CD4-positive, CD25-positive, alpha-beta regulatory T cell (primary cell): Measurements from ENCODE around the gene ARHGAP8. TPM values are rescaled to one million over a fixed set of nuclear protein-coding genes. Genes with fewer than 3 reads are reported as not detected.

Experiments used
- ATAC-seq, 2 donors: fragments of 150-1000 bp; cut with Tn5 transposase; one replicate each; pipeline ENCODE4 v1.10.0; 2021; ENCODE audit warnings: low read depth in 2 of 2, moderate number of reproducible peaks in 2 of 2, moderate library complexity in 1 of 2
- DNase-seq, 3 donors: peaks; one replicate each; pipeline versions ENCODE4 v3.0.0 to v3.0.0-alpha.2; 2012 to 2022; ENCODE audit warnings: mixed read lengths in 1 of 3
- H3K27ac ChIP-seq: one replicate; pipeline ENCODE4 v1.7.0; 2013; ENCODE audit warnings: mild to moderate bottlenecking, low read length; ENCODE audit not compliant: insufficient read depth, poor library complexity, severe bottlenecking
- H3K27me3 ChIP-seq: one replicate; pipeline ENCODE4 v1.7.0; 2013; ENCODE audit warnings: low read length; ENCODE audit not compliant: control insufficient read depth, insufficient read depth
- H3K36me3 ChIP-seq: one replicate; pipeline ENCODE4 v1.7.0; 2013; ENCODE audit warnings: mild to moderate bottlenecking, low read length, moderate library complexity; ENCODE audit not compliant: control insufficient read depth, insufficient read depth
- H3K4me1 ChIP-seq: 2 replicates; pipeline ENCODE4 v1.7.0; 2013; ENCODE audit warnings: mild to moderate bottlenecking, low read length; ENCODE audit not compliant: insufficient read depth, control insufficient read depth, poor library complexity, severe bottlenecking
- H3K4me3 ChIP-seq: one replicate; pipeline ENCODE4 v1.7.0; 2013; ENCODE audit warnings: low read depth, mild to moderate bottlenecking, low read length, moderate library complexity
- H3K9me3 ChIP-seq, 2 experiments: 1 replicate in 1 of 2; 2 replicates in 1 of 2; pipeline ENCODE4 v1.7.0; 2013; ENCODE audit warnings: low read length in 2 of 2, mild to moderate bottlenecking in 1 of 2, moderate library complexity in 1 of 2; ENCODE audit not compliant: control insufficient read depth in 2 of 2
- H3K27ac Mint-ChIP-seq, 3 donors: one replicate each; pipeline ENCODE4 v1.8.0; 2020 to 2022; ENCODE audit warnings: mild to moderate bottlenecking in 3 of 3, mixed read lengths in 3 of 3, moderate library complexity in 2 of 3
- H3K27me3 Mint-ChIP-seq: one replicate; pipeline ENCODE4 v1.8.0; 2022; ENCODE audit warnings: mild to moderate bottlenecking, mixed read lengths
- H3K36me3 Mint-ChIP-seq: one replicate; pipeline ENCODE4 v1.8.0; 2020; ENCODE audit warnings: mixed read lengths
- H3K4me1 Mint-ChIP-seq, 4 donors: one replicate each; pipeline ENCODE4 v1.8.0; 2020 to 2022; ENCODE audit warnings: mixed read lengths in 4 of 4, mild to moderate bottlenecking in 1 of 4
- H3K4me3 Mint-ChIP-seq, 4 donors: one replicate each; pipeline ENCODE4 v1.8.0; 2020 to 2022; ENCODE audit warnings: mild to moderate bottlenecking in 4 of 4, mixed read lengths in 4 of 4, moderate library complexity in 3 of 4
- H3K9me3 Mint-ChIP-seq, 7 donors: one replicate each; pipeline ENCODE4 v1.8.0; 2020 to 2022; ENCODE audit warnings: mixed read lengths in 7 of 7, mild to moderate bottlenecking in 3 of 7, moderate library complexity in 2 of 7
- polyA plus RNA-seq, 4 donors: library from polyadenylated mRNA; unstranded; fragments of 300-500 nt; fragmentation: Illumina TruSeq; gene quantifications; one replicate each; pipeline ENCODE4 v1.2.3, GENCODE V29; 2021
- total RNA-seq: library from RNA; stranded (reverse); gene quantifications from one replicate; pipeline ENCODE4 v1.2.3, GENCODE V29; 2022

ARHGAP8 gene
- total and polyA plus RNA-seq, 5 donors from 2014 or later, result 0.18 to 2.6 (median 0.51) TPM; not detected in 1

DNA sequence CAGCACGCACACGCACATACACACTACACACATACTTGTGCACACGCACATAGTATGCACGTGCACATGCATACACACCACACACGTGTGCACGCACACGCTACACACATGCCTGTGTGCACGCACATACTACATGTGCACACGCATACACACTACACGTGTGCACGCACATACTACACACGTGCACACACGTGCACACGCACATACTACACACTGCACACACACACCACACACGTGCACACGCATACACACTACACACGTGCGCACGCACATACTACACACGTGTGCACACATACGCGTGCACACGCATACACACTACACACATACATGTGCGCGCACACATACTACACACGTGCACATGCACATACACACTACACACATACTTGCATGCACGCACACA, 19.7 kb upstream of the ARHGAP8 start:
- ATAC-seq, result no peak
- no peaks in the 10 kb centered on the region for H3K9me3 ChIP-seq
- H3K36me3 Mint-ChIP-seq, result peaks cover 9% of the 10 kb centered on the region
- no peaks in the 10 kb centered on the region for H3K27me3 ChIP-seq
- no peak overlapping the region for H3K4me3 Mint-ChIP-seq
- peaks cover 0 to 6% (median 2%) of the 10 kb centered on the region in 4 donors for H3K4me1 Mint-ChIP-seq
- peaks cover 10% of the 10 kb centered on the region for H3K36me3 ChIP-seq
- H3K27ac Mint-ChIP-seq, result no peak overlapping the region
- no peaks in the 10 kb centered on the region for H3K9me3 Mint-ChIP-seq
- H3K27ac ChIP-seq, result no peak overlapping the region
- H3K4me1 ChIP-seq, result no peaks in the 10 kb centered on the region
- DNase-seq, result no peak
- H3K27me3 Mint-ChIP-seq, result no peaks in the 10 kb centered on the region
- no peak overlapping the region for H3K4me3 ChIP-seq

- Histone ChIP-seq H3K36me3 (peaks cover 7% of the 10 kb centered on the region), H3K27ac (no peak overlapping the region), H3K27me3 (no peaks in the 10 kb centered on the region), H3K4me1 (no peaks in the 10 kb centered on the region), H3K9me3 (no peaks in the 10 kb centered on the region), H3K4me3 (no peak overlapping the region)
- Mint-ChIP-seq H3K36me3 (peaks cover 9% of the 10 kb centered on the region), H3K27ac (no peak overlapping the region), H3K4me1 (peaks cover 0 to 6% (median 2%) of the 10 kb centered on the region in 4 donors), H3K9me3 (no peaks in the 10 kb centered on the region), H3K4me3 (no peak overlapping the region), H3K27me3 (no peaks in the 10 kb centered on the region)
- DNase-seq, result no peak
- ATAC-seq, result no peak
These were observed 18.8 kb upstream of the ARHGAP8 start for GRCh38 chr22:44733426-44734106.

- H3K4me1 Mint-ChIP-seq, result peaks cover 0 to 6% (median 2%) of the 10 kb centered on the region in 4 donors
- no peaks in the 10 kb centered on the region for H3K9me3 Mint-ChIP-seq
- H3K27me3 ChIP-seq, result no peaks in the 10 kb centered on the region
- DNase-seq (no peak), ATAC-seq (no peak)
- no peaks in the 10 kb centered on the region for H3K4me1 ChIP-seq
- no peak overlapping the region for H3K4me3 Mint-ChIP-seq
- no peaks in the 10 kb centered on the region for H3K27me3 Mint-ChIP-seq
- H3K36me3 ChIP-seq, result peaks cover 7% of the 10 kb centered on the region
- H3K9me3 ChIP-seq, result no peaks in the 10 kb centered on the region
- peaks cover 9% of the 10 kb centered on the region for H3K36me3 Mint-ChIP-seq
- no peak overlapping the region for H3K27ac Mint-ChIP-seq
- no peak overlapping the region for H3K27ac ChIP-seq
- H3K4me3 ChIP-seq, result no peak overlapping the region
These were observed 18.1 kb upstream of the ARHGAP8 start for GRCh38 chr22:44734278-44734677.

GRCh38 chr22:44734801-44735517, 17.4 kb upstream of the ARHGAP8 start:
- no peak for ATAC-seq
- H3K9me3 ChIP-seq, result no peaks in the 10 kb centered on the region
- H3K27ac Mint-ChIP-seq, result no peak overlapping the region
- H3K4me3 ChIP-seq, result no peak overlapping the region
- no peaks in the 10 kb centered on the region for H3K27me3 ChIP-seq
- no peaks in the 10 kb centered on the region for H3K9me3 Mint-ChIP-seq
- H3K4me1 Mint-ChIP-seq, result peaks cover 0 to 6% (median 2%) of the 10 kb centered on the region in 4 donors
- no peak overlapping the region for H3K27ac ChIP-seq
- DNase-seq, result no peak
- H3K4me1 ChIP-seq, result no peaks in the 10 kb centered on the region
- no peak overlapping the region for H3K4me3 Mint-ChIP-seq
- peaks cover 7% of the 10 kb centered on the region for H3K36me3 ChIP-seq
- H3K27me3 Mint-ChIP-seq, result no peaks in the 10 kb centered on the region
- peaks cover 9% of the 10 kb centered on the region for H3K36me3 Mint-ChIP-seq

GRCh38 chr22:44735518-44736428, 16.6 kb upstream of the ARHGAP8 start:
- no peaks in the 10 kb centered on the region for H3K4me1 ChIP-seq
- H3K36me3 Mint-ChIP-seq, result peaks cover 7% of the 10 kb centered on the region
- no peaks in the 10 kb centered on the region for H3K27me3 Mint-ChIP-seq
- DNase-seq (peak; percentile 65 to 70 (median 68)), ATAC-seq (peak; percentile 62 to 68)
- no peak overlapping the region for H3K4me3 Mint-ChIP-seq
- H3K27me3 ChIP-seq, result no peaks in the 10 kb centered on the region
- peaks cover 0 to 2% (median 0%) of the 10 kb centered on the region in 7 donors for H3K9me3 Mint-ChIP-seq
- H3K9me3 ChIP-seq, result no peaks in the 10 kb centered on the region
- H3K4me3 ChIP-seq, result no peak overlapping the region
- peak overlapping the region in 1 of 3 donors; percentile 62 for H3K27ac Mint-ChIP-seq
- peaks cover 0 to 5% (median 2%) of the 10 kb centered on the region in 4 donors for H3K4me1 Mint-ChIP-seq
- peaks cover 3% of the 10 kb centered on the region for H3K36me3 ChIP-seq
- no peak overlapping the region for H3K27ac ChIP-seq

GRCh38 chr22:44736581-44737405, 15.6 kb upstream of the ARHGAP8 start:
- Histone ChIP-seq H3K36me3 (peaks cover under 1% of the 10 kb centered on the region), H3K4me3 (no peak overlapping the region), H3K4me1 (no peaks in the 10 kb centered on the region), H3K27ac (no peak overlapping the region), H3K27me3 (no peaks in the 10 kb centered on the region), H3K9me3 (no peaks in the 10 kb centered on the region)
- peaks cover 0 to 2% (median 0%) of the 10 kb centered on the region in 7 donors for H3K9me3 Mint-ChIP-seq
- H3K27ac Mint-ChIP-seq, result no peak overlapping the region
- no peak overlapping the region for H3K4me3 Mint-ChIP-seq
- H3K27me3 Mint-ChIP-seq, result no peaks in the 10 kb centered on the region
- peaks cover 0 to 3% (median 2%) of the 10 kb centered on the region in 4 donors for H3K4me1 Mint-ChIP-seq
- DNase-seq (no peak), ATAC-seq (no peak)
- H3K36me3 Mint-ChIP-seq, result peaks cover 4% of the 10 kb centered on the region
